Osteocyte (in vitro differentiated cells): ENCODE measurements around the gene DISP1. TPM values are rescaled to one million over a fixed set of nuclear protein-coding genes. Genes with fewer than 3 reads are reported as not detected.

Source experiments
- DNase-seq: peaks from one replicate; pipeline ENCODE4 v3.0.0; 2021; ENCODE audit warnings: mixed read lengths; ENCODE audit not compliant: unreplicated experiment; ENCODE audit errors: extremely low spot score
- H3K27ac Mint-ChIP-seq: one replicate; pipeline ENCODE4 v1.8.0; 2021; ENCODE audit warnings: mild to moderate bottlenecking, mixed read lengths; ENCODE audit not compliant: unreplicated experiment
- H3K27me3 Mint-ChIP-seq: one replicate; pipeline ENCODE4 v1.8.0; 2021; ENCODE audit warnings: mixed read lengths; ENCODE audit not compliant: unreplicated experiment
- H3K36me3 Mint-ChIP-seq: one replicate; pipeline ENCODE4 v1.8.0; 2021; ENCODE audit warnings: mixed read lengths; ENCODE audit not compliant: unreplicated experiment
- H3K4me1 Mint-ChIP-seq: one replicate; pipeline ENCODE4 v1.8.0; 2021; ENCODE audit warnings: mixed read lengths; ENCODE audit not compliant: unreplicated experiment
- H3K4me3 Mint-ChIP-seq: one replicate; pipeline ENCODE4 v1.8.0; 2021; ENCODE audit warnings: mild to moderate bottlenecking, moderate library complexity, mixed read lengths; ENCODE audit not compliant: unreplicated experiment
- H3K9me3 Mint-ChIP-seq: one replicate; pipeline ENCODE4 v1.8.0; 2021; ENCODE audit warnings: mixed read lengths; ENCODE audit not compliant: unreplicated experiment
- CTCF ChIP-seq: fragments of 200-600 bp; sonication (generic); IDR thresholded peaks from 2 replicates; pipeline ENCODE4 v1.5.0; 2021; ENCODE audit warnings: antibody characterized with exemption, mild to moderate bottlenecking, moderate library complexity
- total RNA-seq: library from RNA; stranded (reverse); gene quantifications from 2 replicates; pipeline ENCODE4 v1.2.1, GENCODE V29; 2021

DISP1 gene
- total RNA-seq, 1 donor from 2014 or later = 4.9 TPM

DNA sequence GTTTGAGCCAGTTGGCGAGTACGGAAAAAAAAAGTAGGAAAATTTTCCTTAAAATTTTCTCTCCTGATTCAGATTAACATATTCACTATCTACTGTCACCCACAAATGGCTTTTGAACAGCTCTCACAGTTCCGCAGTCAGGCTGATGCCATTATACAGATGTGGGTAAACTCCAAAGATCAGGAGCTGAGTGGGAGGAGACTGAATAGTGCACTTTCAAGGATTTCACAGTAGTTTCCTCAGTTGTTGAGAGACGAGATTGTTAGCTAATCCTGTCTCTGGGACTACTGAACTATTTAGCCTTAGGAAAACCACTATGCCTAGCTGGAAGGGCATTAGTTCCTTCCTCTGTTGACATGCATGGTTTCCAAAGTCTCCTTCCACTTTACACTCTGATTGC lies 3.2 kb upstream of the DISP1 start:
- H3K4me1 Mint-ChIP-seq = peaks cover 19% of the 10 kb centered on the region
- no peaks in the 10 kb centered on the region for H3K9me3 Mint-ChIP-seq
- no peak overlapping the region for H3K4me3 Mint-ChIP-seq
- TF ChIP-seq CTCF = no peak
- no peaks in the 10 kb centered on the region for H3K27me3 Mint-ChIP-seq
- DNase-seq = no peak
- H3K36me3 Mint-ChIP-seq = no peaks in the 10 kb centered on the region
- H3K27ac Mint-ChIP-seq = no peak overlapping the region

GRCh38 chr1:222813866-222814535 lies 838 bp upstream of the DISP1 start:
- Mint-ChIP-seq H3K27me3 (no peaks in the 10 kb centered on the region), H3K4me1 (peaks cover 32% of the 10 kb centered on the region), H3K36me3 (no peaks in the 10 kb centered on the region), H3K9me3 (no peaks in the 10 kb centered on the region), H3K27ac (peak overlapping the region; percentile 87), H3K4me3 (peak overlapping the region; percentile 92)
- peak; percentile 29 for TF ChIP-seq CTCF
- no peak for DNase-seq

- Mint-ChIP-seq H3K9me3 (no peaks in the 10 kb centered on the region), H3K4me1 (peaks cover 32% of the 10 kb centered on the region), H3K36me3 (no peaks in the 10 kb centered on the region), H3K4me3 (peak overlapping the region; percentile 92), H3K27ac (peak overlapping the region; percentile 87), H3K27me3 (no peaks in the 10 kb centered on the region)
- no peak for TF ChIP-seq CTCF
- DNase-seq = no peak
Observed at GRCh38 chr1:222815440-222815765, 564 bp downstream of the DISP1 start.

GRCh38 chr1:222817529-222817928 lies 2.7 kb downstream of the DISP1 start:
- no peak for TF ChIP-seq CTCF
- Mint-ChIP-seq H3K36me3 (no peaks in the 10 kb centered on the region), H3K4me1 (peaks cover 32% of the 10 kb centered on the region), H3K27me3 (no peaks in the 10 kb centered on the region), H3K4me3 (no peak overlapping the region), H3K27ac (peak overlapping the region; percentile 41), H3K9me3 (no peaks in the 10 kb centered on the region)
- DNase-seq = no peak

GRCh38 chr1:222818171-222818570 lies 3.3 kb downstream of the DISP1 start:
- Mint-ChIP-seq H3K36me3 (no peaks in the 10 kb centered on the region), H3K27me3 (no peaks in the 10 kb centered on the region), H3K4me3 (no peak overlapping the region), H3K27ac (peak overlapping the region; percentile 28), H3K9me3 (no peaks in the 10 kb centered on the region), H3K4me1 (peaks cover 32% of the 10 kb centered on the region)
- no peak for DNase-seq
- TF ChIP-seq CTCF = no peak
